NB4 (cell line): ENCODE results near the gene RARB.

Experiments
- DNase-seq: peaks from one replicate; pipeline ENCODE4 v3.0.0; 2010; ENCODE audit warnings: low read depth
- H3K4me3 ChIP-seq: one replicate; pipeline ENCODE4 v1.5.1; 2011; ENCODE audit warnings: mild to moderate bottlenecking, low read depth, low read length, moderate library complexity
- CTCF ChIP-seq: IDR thresholded peaks from one replicate; pipeline ENCODE4 v1.5.1; 2012; ENCODE audit warnings: low read depth, low read length
- MAX ChIP-seq: IDR thresholded peaks from 2 replicates; pipeline ENCODE4 v1.6.1; 2011; ENCODE audit warnings: low read depth, low read length
- MYC ChIP-seq: IDR thresholded peaks from 2 replicates; pipeline ENCODE4 v1.6.1; 2011; ENCODE audit warnings: low read depth, low read length
- POLR2A ChIP-seq: IDR thresholded peaks from 2 replicates; pipeline ENCODE4 v1.6.1; 2011; ENCODE audit warnings: mild to moderate bottlenecking; ENCODE audit not compliant: insufficient read length; ENCODE audit errors: extremely low read depth

The RARB gene

GRCh38 chr3:25583343-25583742 lies 155.3 kb downstream of the RARB start:
- H3K4me3 ChIP-seq = no peak overlapping the region
- DNase-seq = no peak
- no peak for TF ChIP-seq POLR2A
- no peak for TF ChIP-seq CTCF
- TF ChIP-seq MYC = no peak
- TF ChIP-seq MAX = no peak

GRCh38 chr3:25584011-25584789 lies 156.1 kb downstream of the RARB start:
- DNase-seq = no peak
- H3K4me3 ChIP-seq = no peak overlapping the region
- TF ChIP-seq MYC (no peak), MAX (no peak), CTCF (no peak), POLR2A (no peak)

- no peak for TF ChIP-seq CTCF
- TF ChIP-seq MYC = no peak
- TF ChIP-seq POLR2A = no peak
- no peak for TF ChIP-seq MAX
- no peak for DNase-seq
- no peak overlapping the region for H3K4me3 ChIP-seq
Observed at GRCh38 chr3:25585361-25586166, 157.5 kb downstream of the RARB start.

- DNase-seq = no peak
- no peak for TF ChIP-seq POLR2A
- TF ChIP-seq CTCF = no peak
- no peak for TF ChIP-seq MYC
- TF ChIP-seq MAX = no peak
- no peak overlapping the region for H3K4me3 ChIP-seq
Observed at GRCh38 chr3:25586167-25586505, 158.1 kb downstream of the RARB start.

- H3K4me3 ChIP-seq = no peak overlapping the region
- no peak for TF ChIP-seq MYC
- no peak for TF ChIP-seq MAX
- no peak for TF ChIP-seq CTCF
- TF ChIP-seq POLR2A = no peak
- no peak for DNase-seq
Observed at GRCh38 chr3:25586553-25586952, 158.5 kb downstream of the RARB start.
